Bronchial epithelial cell (primary cell): ENCODE data around the gene SLC35F5. TPM values are rescaled to one million over a fixed set of nuclear protein-coding genes. Genes with fewer than 3 reads are reported as not detected.

ENCODE experiments used
- DNase-seq: peaks from one replicate; pipeline ENCODE4 v3.0.0-alpha.2; 2010; ENCODE audit warnings: low read depth
- FAIRE-seq: peaks from 2 replicates; lab custom pipeline; 2011; peaks lifted over from hg19 to GRCh38; lab: Jason Lieb, UNC
- H3K27me3 ChIP-seq: 2 replicates; pipeline ENCODE4 v1.5.1; 2011; ENCODE audit warnings: low read length; ENCODE audit not compliant: control insufficient read depth, insufficient read depth
- H3K36me3 ChIP-seq: 2 replicates; pipeline ENCODE4 v1.5.1; 2011; ENCODE audit warnings: low read length; ENCODE audit not compliant: control insufficient read depth, insufficient read depth
- H3K4me3 ChIP-seq: 2 replicates; pipeline ENCODE4 v1.5.1; 2011; ENCODE audit warnings: mild to moderate bottlenecking, low read depth, low read length, control low read depth
- CTCF ChIP-seq: IDR thresholded peaks from 2 replicates; pipeline ENCODE4 v1.5.1; 2011; ENCODE audit warnings: mild to moderate bottlenecking, moderate library complexity, low read length, control low read depth, inconsistent platforms; ENCODE audit not compliant: insufficient read depth, severe bottlenecking
- total RNA-seq: library from RNA; depleted of rRNA; stranded (reverse); fragments of >200 nt; gene quantifications from 2 replicates; pipeline ENCODE4 v1.2.1, GENCODE V29; 2014

The SLC35F5 gene
- total RNA-seq, 1 donor from 2014 or later: 112 TPM

DNA sequence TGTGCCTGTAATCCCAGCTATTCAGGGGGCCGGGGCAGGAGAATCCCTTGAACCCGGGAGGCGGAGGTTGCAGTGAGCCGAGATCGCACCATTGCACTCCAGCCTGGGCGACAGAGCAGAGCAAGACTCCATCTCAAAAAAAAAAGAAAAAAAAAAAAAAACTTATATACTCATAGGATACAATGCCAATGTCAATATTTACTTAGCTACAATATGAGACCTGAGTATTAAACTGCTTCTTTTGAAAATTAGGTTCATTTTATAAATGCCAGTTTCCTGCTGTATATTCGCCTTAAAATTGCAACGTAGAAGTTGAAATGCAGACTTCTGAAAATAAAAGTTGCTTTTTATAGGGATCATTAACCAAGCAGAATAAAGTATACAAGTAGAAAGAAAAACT lies 2.3 kb downstream of the SLC35F5 start:
- FAIRE-seq (no peak), DNase-seq (peak; percentile 34)
- Histone ChIP-seq H3K4me3 (no peak overlapping the region), H3K36me3 (peaks cover 6% of the 10 kb centered on the region), H3K27me3 (no peaks in the 10 kb centered on the region)
- TF ChIP-seq CTCF: no peak

DNA sequence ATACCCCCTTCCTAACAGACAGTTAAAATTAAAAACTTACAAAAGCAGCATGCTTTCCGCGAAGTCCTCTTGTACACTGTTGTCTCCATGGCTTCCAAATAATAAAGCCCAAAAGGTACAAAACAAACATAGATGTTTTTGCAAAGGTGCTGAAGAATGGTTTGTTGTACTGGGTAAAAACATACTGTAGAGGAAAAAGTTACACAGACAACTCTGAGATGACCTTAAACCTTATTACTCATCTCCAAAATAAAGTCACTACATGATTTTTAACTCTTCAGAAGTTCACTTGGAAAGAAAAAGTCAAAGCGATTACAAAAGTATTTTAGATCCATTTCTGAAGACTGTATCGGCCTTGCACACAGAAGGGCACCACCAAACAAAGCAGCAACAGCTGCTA lies 6.1 kb downstream of the SLC35F5 start:
- DNase-seq (no peak), FAIRE-seq (no peak)
- Histone ChIP-seq H3K36me3 (peaks cover 11% of the 10 kb centered on the region), H3K27me3 (no peaks in the 10 kb centered on the region), H3K4me3 (no peak overlapping the region)
- no peak for TF ChIP-seq CTCF

GRCh38 chr2:113741091-113741490 lies 15.4 kb downstream of the SLC35F5 start:
- no peak for TF ChIP-seq CTCF
- peaks cover 8% of the 10 kb centered on the region for H3K36me3 ChIP-seq
- no peak overlapping the region for H3K4me3 ChIP-seq
- FAIRE-seq (no peak), DNase-seq (no peak)
- H3K27me3 ChIP-seq: no peaks in the 10 kb centered on the region

DNA sequence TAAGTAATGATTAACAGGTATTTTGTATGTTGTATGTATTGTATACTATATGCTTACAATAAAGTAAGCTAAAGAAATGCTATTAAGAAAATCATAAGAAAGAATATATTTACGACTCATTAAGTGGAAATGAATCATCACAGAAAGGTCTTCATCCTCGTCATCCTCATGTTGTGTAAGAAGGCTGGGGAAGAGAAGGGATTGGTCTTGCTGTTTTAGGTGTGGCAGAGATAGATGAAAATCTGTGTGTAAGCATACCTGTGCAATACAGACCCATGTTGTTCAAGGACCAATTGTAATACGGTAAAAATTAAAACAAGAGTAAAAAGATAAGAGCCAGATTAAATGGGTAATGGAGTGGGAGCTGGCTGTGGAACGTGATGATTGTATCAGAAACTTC lies 16.6 kb downstream of the SLC35F5 start:
- Histone ChIP-seq H3K4me3 (no peak overlapping the region), H3K27me3 (no peaks in the 10 kb centered on the region), H3K36me3 (peaks cover 5% of the 10 kb centered on the region)
- FAIRE-seq (no peak), DNase-seq (peak; percentile 66)
- TF ChIP-seq CTCF: no peak

- TF ChIP-seq CTCF: no peak
- FAIRE-seq (no peak), DNase-seq (no peak)
- H3K4me3 ChIP-seq: no peak overlapping the region
- no peaks in the 10 kb centered on the region for H3K27me3 ChIP-seq
- H3K36me3 ChIP-seq: peaks cover 1% of the 10 kb centered on the region
These were observed 22.3 kb downstream of the SLC35F5 start for GRCh38 chr2:113734185-113734584.

DNA sequence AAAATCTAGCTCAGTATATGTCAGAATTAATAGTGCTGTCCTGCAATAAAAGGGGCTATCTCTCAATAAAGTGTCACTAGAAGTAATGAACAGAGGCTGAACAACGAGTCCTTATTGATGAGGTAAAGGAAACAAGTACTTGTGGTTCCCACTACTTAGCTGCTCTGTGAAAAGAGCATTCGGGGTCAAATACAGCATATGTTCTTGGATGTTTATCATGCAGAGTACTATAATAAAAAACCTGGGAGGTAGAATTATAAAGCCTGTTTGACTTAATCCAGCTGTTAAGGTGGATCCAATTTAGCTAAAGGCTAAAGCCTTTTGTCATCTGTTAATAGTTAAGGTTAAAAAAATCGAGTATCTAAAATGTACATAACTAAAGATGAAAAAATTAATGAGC lies 32.4 kb downstream of the SLC35F5 start:
- Histone ChIP-seq H3K27me3 (no peaks in the 10 kb centered on the region), H3K36me3 (no peaks in the 10 kb centered on the region), H3K4me3 (no peak overlapping the region)
- no peak for FAIRE-seq
- TF ChIP-seq CTCF: no peak
- DNase-seq: no peak
